B cell (primary cell): ENCODE results near the gene ALG2.

Source experiments
- CTCF ChIP-seq: fragments of 200-600 bp; IDR thresholded peaks from one replicate; pipeline ENCODE4 v1.8.0; 2022; ENCODE audit warnings: antibody characterized with exemption, mild to moderate bottlenecking
- EZH2 ChIP-seq: IDR thresholded peaks from 2 replicates; pipeline ENCODE4 v1.6.1; 2012; ENCODE audit warnings: borderline replicate concordance, low read depth, mild to moderate bottlenecking, moderate library complexity, low read length; ENCODE audit not compliant: insufficient read depth, poor library complexity, severe bottlenecking

GRCh38 chr9:99182356-99182755, 39.4 kb downstream of the ALG2 start:
- no peak for TF ChIP-seq CTCF
- no peak for TF ChIP-seq EZH2
